Fibroblast of peridontal ligament (primary cell): ENCODE data around the gene SLC6A19.
"Not testable (repeated sequence)": the region's sequence is repeated elsewhere in the genome, so short reads cannot be mapped to it uniquely, and the experiment has no call there.

Experiments used
- DNase-seq: peaks from one replicate; pipeline ENCODE4 v3.0.0-alpha.2; 2010; ENCODE audit errors: extremely low read depth

SLC6A19 gene

GRCh38 chr5:1265461-1266455 is 64.4 kb downstream of the SLC6A19 start:
- DNase-seq = no peak

- no peak for DNase-seq
Observed at GRCh38 chr5:1266791-1267190, 65.4 kb downstream of the SLC6A19 start.

GRCh38 chr5:1267464-1267863 is 66.1 kb downstream of the SLC6A19 start:
- DNase-seq = not testable (repeated sequence)

GRCh38 chr5:1268056-1268455 is 66.7 kb downstream of the SLC6A19 start:
- no peak for DNase-seq

GRCh38 chr5:1268666-1269065 is 67.3 kb downstream of the SLC6A19 start:
- no peak for DNase-seq

- DNase-seq = no peak
Observed at GRCh38 chr5:1270426-1270825, 69.0 kb downstream of the SLC6A19 start.

- no peak for DNase-seq
Observed at GRCh38 chr5:1270933-1271914, 69.8 kb downstream of the SLC6A19 start.

GRCh38 chr5:1272201-1272600 is 70.8 kb downstream of the SLC6A19 start:
- no peak for DNase-seq

GRCh38 chr5:1273745-1274144 is 72.3 kb downstream of the SLC6A19 start:
- DNase-seq = no peak

GRCh38 chr5:1274471-1274870 is 73.1 kb downstream of the SLC6A19 start:
- DNase-seq = no peak
